Fibroblast of lung (primary cell): Measurements from ENCODE around the gene DHRS12. TPM values are rescaled to one million over a fixed set of nuclear protein-coding genes. Genes with fewer than 3 reads are reported as not detected.

Experiments used
- DNase-seq, 2 donors: peaks; one replicate each; pipeline versions ENCODE4 v3.0.0 to v3.0.0-alpha.2; 2010; ENCODE audit warnings: low read depth in 2 of 2
- H2AFZ ChIP-seq: 2 replicates; pipeline ENCODE4 v1.5.1; 2012; ENCODE audit warnings: low read length, control low read depth, inconsistent platforms
- H3K27ac ChIP-seq: 2 replicates; pipeline ENCODE4 v1.5.1; 2011; ENCODE audit warnings: low read length, control low read depth; ENCODE audit not compliant: insufficient read depth
- H3K27me3 ChIP-seq: 2 replicates; pipeline ENCODE4 v1.5.1; 2011; ENCODE audit warnings: mild to moderate bottlenecking, low read length; ENCODE audit not compliant: control insufficient read depth, insufficient read depth
- H3K36me3 ChIP-seq: 2 replicates; pipeline ENCODE4 v1.5.1; 2011; ENCODE audit warnings: low read length; ENCODE audit not compliant: control insufficient read depth, insufficient read depth
- H3K4me1 ChIP-seq: 2 replicates; pipeline ENCODE4 v1.5.1; 2011; ENCODE audit warnings: low read length; ENCODE audit not compliant: control insufficient read depth, insufficient read depth; ENCODE audit errors: extremely low read depth
- H3K4me2 ChIP-seq: 2 replicates; pipeline ENCODE4 v1.5.1; 2011; ENCODE audit warnings: low read length, control low read depth; ENCODE audit not compliant: insufficient read depth; ENCODE audit errors: extremely low read depth
- H3K4me3 ChIP-seq, 4 experiments: fragments of 200-600 bp in 1 of 4; sonication (generic) in 1 of 4; replicated peaks in 1 of 4; 2 replicates each; pipeline ENCODE4 v1.5.1; 2011 to 2016; ENCODE audit warnings: low read length in 4 of 4, low read depth in 3 of 4, mild to moderate bottlenecking in 3 of 4, control low read depth in 2 of 4, inconsistent platforms in 1 of 4, mixed read lengths in 1 of 4; ENCODE audit not compliant: insufficient read depth in 1 of 4; ENCODE audit errors: control extremely low read depth in 1 of 4
- H3K79me2 ChIP-seq: 2 replicates; pipeline ENCODE4 v1.5.1; 2012; ENCODE audit warnings: mild to moderate bottlenecking, low read length, inconsistent platforms; ENCODE audit not compliant: control insufficient read depth, insufficient read depth
- H3K9ac ChIP-seq: 2 replicates; pipeline ENCODE4 v1.5.1; 2011; ENCODE audit warnings: mild to moderate bottlenecking, low read length, control low read depth; ENCODE audit not compliant: insufficient read depth
- H3K9me3 ChIP-seq: 2 replicates; pipeline ENCODE4 v1.5.1; 2012; ENCODE audit warnings: low read depth, low read length; ENCODE audit not compliant: control insufficient read depth, insufficient read depth
- H4K20me1 ChIP-seq: 2 replicates; pipeline ENCODE4 v1.5.1; 2011; ENCODE audit warnings: low read length; ENCODE audit not compliant: control insufficient read depth, insufficient read depth; ENCODE audit errors: extremely low read depth
- CTCF ChIP-seq, 2 donors: IDR thresholded peaks in 1 of 2; conservative IDR thresholded peaks in 1 of 2; 1 replicate in 1 of 2; 2 replicates in 1 of 2; pipeline ENCODE4 v1.5.1; 2011 to 2012; ENCODE audit warnings: low read length in 2 of 2, control low read depth in 1 of 2, inconsistent platforms in 1 of 2, low read depth in 1 of 2, mild to moderate bottlenecking in 1 of 2
- EZH2 ChIP-seq: IDR thresholded peaks from 2 replicates; pipeline ENCODE4 v1.5.1; 2012; ENCODE audit warnings: low read length, control low read depth, mild to moderate bottlenecking; ENCODE audit errors: missing control alignments
- polyA plus RNA-seq, 2 donors: library from polyadenylated mRNA; depleted of rRNA in 1 of 2; stranded (reverse) in 1 of 2; unstranded in 1 of 2; fragments of >200 nt; gene quantifications; 2 replicates each; pipeline ENCODE4 v1.2.1, GENCODE V29; 2011 to 2012; ENCODE audit warnings: missing spikeins in 1 of 2
- total RNA-seq: library from RNA; depleted of rRNA; stranded (reverse); fragments of >200 nt; gene quantifications from 2 replicates; pipeline ENCODE4 v1.2.1, GENCODE V29; 2014

The DHRS12 gene
- total and polyA plus RNA-seq, 2 donors (not counting 1 experiment from before 2014, with no cell fraction given) = 5.7 to 6.1 TPM

GRCh38 chr13:51756651-51757050 is 47.3 kb downstream of the DHRS12 start:
- Histone ChIP-seq H2AFZ (no peak overlapping the region), H3K79me2 (no peaks in the 10 kb centered on the region), H4K20me1 (no peaks in the 10 kb centered on the region), H3K27me3 (no peaks in the 10 kb centered on the region), H3K4me3 (no peak overlapping the region), H3K27ac (no peak overlapping the region), H3K4me1 (peaks cover 2% of the 10 kb centered on the region), H3K4me2 (no peak overlapping the region), H3K9me3 (no peaks in the 10 kb centered on the region), H3K36me3 (peaks cover 13% of the 10 kb centered on the region), H3K9ac (no peak overlapping the region)
- TF ChIP-seq EZH2 = no peak
- no peak for TF ChIP-seq CTCF (conservative IDR thresholded peaks at IDR 0.05 in 1 of 2, IDR thresholded peaks at IDR 0.05 in 1 of 2; ENCODE audit: low read depth in 1 of 2, low read length in 2 of 2)
- no peak for DNase-seq

- no peak for DNase-seq
- Histone ChIP-seq H2AFZ (no peak overlapping the region), H3K27ac (no peak overlapping the region), H3K4me1 (no peaks in the 10 kb centered on the region), H4K20me1 (no peaks in the 10 kb centered on the region), H3K27me3 (no peaks in the 10 kb centered on the region), H3K79me2 (no peaks in the 10 kb centered on the region), H3K36me3 (peaks cover 3% of the 10 kb centered on the region), H3K9ac (no peak overlapping the region), H3K4me3 (no peak overlapping the region), H3K9me3 (no peaks in the 10 kb centered on the region), H3K4me2 (no peak overlapping the region)
- TF ChIP-seq CTCF (conservative IDR thresholded peaks at IDR 0.05 in 1 of 2, IDR thresholded peaks at IDR 0.05 in 1 of 2; ENCODE audit: low read depth in 1 of 2, low read length in 2 of 2) = no peak
- TF ChIP-seq EZH2 = no peak
Observed at GRCh38 chr13:51747438-51748434, 56.2 kb downstream of the DHRS12 start.

GRCh38 chr13:51746802-51747201 is 57.2 kb downstream of the DHRS12 start:
- Histone ChIP-seq H3K4me2 (no peak overlapping the region), H3K27me3 (no peaks in the 10 kb centered on the region), H3K27ac (no peak overlapping the region), H3K4me1 (no peaks in the 10 kb centered on the region), H3K9ac (no peak overlapping the region), H2AFZ (no peak overlapping the region), H3K36me3 (no peaks in the 10 kb centered on the region), H3K4me3 (no peak overlapping the region), H3K79me2 (no peaks in the 10 kb centered on the region), H4K20me1 (no peaks in the 10 kb centered on the region), H3K9me3 (no peaks in the 10 kb centered on the region)
- DNase-seq = no peak
- TF ChIP-seq CTCF (conservative IDR thresholded peaks at IDR 0.05 in 1 of 2, IDR thresholded peaks at IDR 0.05 in 1 of 2; ENCODE audit: low read depth in 1 of 2, low read length in 2 of 2) (no peak), EZH2 (no peak)
